RCC 7860 (cell line): ENCODE data around the gene ANKRD34A.

Experiments used
- DNase-seq: peaks from one replicate; pipeline ENCODE4 v3.0.0-alpha.2; 2015; ENCODE audit warnings: low spot score
- FAIRE-seq: peaks from 2 replicates; lab custom pipeline; 2012; peaks lifted over from hg19 to GRCh38; lab: Jason Lieb, UNC

Gene ANKRD34A

GRCh38 chr1:145916745-145917144 lies 47.6 kb downstream of the ANKRD34A start:
- DNase-seq (peak; percentile 83), FAIRE-seq (peak; percentile 55)

- DNase-seq: no peak
Measured at GRCh38 chr1:145912128-145912641, 52.2 kb downstream of the ANKRD34A start.

More at GRCh38 chr1:145912128-145912641, 52.2 kb downstream of the ANKRD34A start:
- no peak for FAIRE-seq
